ENCODE results near the gene SHLD1.
A peak's percentile ranks its signal among the peaks of the same experiment; 100 is the strongest.

The SHLD1 gene

DNA sequence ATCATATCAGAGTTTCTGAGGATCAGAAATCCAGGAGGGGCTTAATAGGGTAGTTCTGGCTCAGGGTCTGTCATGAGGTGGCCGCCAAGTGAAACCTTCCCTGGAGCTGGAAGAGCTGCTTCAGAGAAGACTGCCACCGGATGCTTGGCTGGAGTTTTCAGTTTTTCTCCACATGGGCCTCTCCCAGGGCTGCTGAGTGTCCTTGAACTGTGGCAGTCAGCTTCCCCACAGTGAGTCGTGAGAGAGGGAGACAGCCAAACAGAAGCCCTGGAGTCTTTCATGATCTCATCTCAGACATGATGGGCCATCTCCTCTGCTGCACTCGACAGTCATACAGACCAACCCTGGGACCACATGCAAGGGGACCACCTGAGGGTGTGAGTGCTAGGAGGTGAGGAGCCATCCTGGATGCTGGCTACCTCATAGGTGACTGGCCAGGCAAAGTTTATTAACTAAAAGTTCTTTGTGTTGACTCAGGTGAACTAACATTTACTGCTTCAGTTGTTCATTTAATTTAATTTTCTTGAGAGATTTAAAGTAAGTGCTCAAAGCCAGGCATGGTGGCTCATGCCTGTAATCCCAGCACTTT lies 71.5 kb downstream of the SHLD1 start:
- no peak for DNase-seq (ENCODE audit: low read depth)
- TF ChIP-seq, protein P1, sequence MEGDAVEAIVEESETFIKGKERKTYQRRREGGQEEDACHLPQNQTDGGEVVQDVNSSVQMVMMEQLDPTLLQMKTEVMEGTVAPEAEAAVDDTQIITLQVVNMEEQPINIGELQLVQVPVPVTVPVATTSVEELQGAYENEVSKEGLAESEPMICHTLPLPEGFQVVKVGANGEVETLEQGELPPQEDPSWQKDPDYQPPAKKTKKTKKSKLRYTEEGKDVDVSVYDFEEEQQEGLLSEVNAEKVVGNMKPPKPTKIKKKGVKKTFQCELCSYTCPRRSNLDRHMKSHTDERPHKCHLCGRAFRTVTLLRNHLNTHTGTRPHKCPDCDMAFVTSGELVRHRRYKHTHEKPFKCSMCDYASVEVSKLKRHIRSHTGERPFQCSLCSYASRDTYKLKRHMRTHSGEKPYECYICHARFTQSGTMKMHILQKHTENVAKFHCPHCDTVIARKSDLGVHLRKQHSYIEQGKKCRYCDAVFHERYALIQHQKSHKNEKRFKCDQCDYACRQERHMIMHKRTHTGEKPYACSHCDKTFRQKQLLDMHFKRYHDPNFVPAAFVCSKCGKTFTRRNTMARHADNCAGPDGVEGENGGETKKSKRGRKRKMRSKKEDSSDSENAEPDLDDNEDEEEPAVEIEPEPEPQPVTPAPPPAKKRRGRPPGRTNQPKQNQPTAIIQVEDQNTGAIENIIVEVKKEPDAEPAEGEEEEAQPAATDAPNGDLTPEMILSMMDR (conservative IDR thresholded peaks at IDR 0.05; ENCODE audit: low read depth, low read length), result no peak

DNA sequence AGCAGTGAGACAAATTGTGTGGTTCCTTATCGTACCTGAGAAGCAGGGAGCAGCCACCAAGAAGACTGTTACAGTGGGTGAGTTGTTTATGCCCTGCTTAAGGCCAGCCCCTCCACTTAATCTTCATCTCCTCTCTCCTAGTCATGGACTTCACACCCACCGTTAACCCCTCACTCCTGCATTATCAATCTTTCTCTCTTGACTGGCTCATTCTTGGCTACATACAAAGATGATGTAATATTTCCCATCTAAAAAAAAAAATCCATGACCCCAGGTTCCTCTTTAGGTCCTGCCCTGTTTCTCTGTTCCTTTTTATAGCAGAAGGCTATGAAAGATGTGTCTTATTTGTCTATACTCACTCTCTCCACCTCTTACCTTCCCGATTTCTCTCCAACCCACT lies 72.4 kb downstream of the SHLD1 start:
- no peak overlapping the region for H3K4me3 ChIP-seq (ENCODE audit: low read depth, low read length)
- TF ChIP-seq, protein P1 (conservative IDR thresholded peaks at IDR 0.05; ENCODE audit: low read depth, low read length), result no peak
- no peak for DNase-seq (ENCODE audit: low read depth)

More for the DNA sequence above, 71.5 kb downstream of the SHLD1 start:
- no peak overlapping the region for H3K4me3 ChIP-seq (ENCODE audit: low read depth, low read length)

DNA sequence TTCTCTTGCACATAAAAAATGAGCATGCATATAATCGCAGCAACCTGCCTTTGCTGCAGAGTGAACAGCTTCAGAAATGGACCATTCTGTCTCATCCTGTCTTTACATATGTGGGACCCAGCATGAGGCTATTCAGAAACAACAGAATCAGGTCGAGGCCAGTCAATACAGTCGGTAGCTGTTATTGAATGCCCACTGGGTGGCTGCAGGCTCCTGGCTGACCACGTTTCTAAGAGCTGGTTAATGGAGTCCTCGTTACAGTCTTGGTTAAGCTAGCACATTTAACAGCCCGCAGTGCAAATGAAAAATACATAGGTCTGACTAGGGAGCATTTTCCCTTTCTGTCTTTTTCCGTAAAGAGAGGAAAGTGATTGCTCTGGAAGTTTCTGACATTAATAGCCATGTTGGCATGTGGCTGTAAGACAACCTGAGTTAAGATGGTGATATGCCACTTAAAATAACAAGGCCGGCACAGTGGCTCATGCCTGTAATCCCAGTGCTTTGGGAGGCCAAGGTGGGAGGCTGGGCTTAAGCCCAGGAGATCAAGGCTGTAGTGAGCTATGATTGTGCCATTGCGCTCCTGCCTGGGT lies 75.0 kb downstream of the SHLD1 start:
- TF ChIP-seq, protein P1 (conservative IDR thresholded peaks at IDR 0.05; ENCODE audit: low read depth, low read length), result peak; percentile 48
- peak; percentile 38 for DNase-seq (ENCODE audit: low read depth)
- H3K4me3 ChIP-seq (ENCODE audit: low read depth, low read length), result no peak overlapping the region

DNA sequence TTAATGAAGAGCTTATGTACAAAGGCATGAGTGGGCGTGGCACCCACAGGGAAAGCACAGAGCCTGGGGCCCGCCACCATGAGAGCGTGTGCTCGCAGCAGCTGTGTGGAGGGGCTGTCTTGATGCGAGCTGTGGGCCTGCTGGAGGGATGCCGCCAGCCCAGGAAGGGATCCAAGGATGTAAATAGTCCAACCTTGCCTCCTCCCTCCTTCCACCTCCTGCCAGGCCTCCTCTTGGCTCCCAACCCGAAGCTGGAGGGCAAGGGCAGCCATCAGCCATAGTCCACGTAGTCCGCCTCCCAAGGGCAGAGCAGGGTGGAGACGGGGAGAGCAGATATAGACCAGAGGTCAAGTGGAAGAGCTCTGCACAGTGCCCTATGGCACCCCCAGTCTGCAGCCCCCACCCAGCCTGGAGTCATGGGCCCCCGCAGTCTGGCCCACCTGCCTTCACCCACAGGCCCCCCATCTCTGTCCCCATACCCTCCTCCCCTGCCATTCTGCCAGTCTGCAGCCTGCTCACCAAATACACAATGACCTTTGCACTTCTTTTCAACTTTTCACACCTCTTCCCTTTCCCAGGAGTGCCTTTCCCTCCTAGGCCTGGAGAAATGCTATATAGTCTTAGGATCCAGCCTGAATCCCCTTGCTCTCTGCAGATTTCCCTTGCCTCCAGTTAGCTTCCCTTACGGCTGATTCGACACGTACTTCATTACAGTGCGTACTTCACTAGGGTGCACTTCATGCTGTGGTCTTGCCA lies 77.1 kb downstream of the SHLD1 start:
- DNase-seq (ENCODE audit: low read depth), result no peak
- H3K4me3 ChIP-seq (ENCODE audit: low read depth, low read length), result no peak overlapping the region
- TF ChIP-seq, protein P1 (conservative IDR thresholded peaks at IDR 0.05; ENCODE audit: low read depth, low read length), result no peak

DNA sequence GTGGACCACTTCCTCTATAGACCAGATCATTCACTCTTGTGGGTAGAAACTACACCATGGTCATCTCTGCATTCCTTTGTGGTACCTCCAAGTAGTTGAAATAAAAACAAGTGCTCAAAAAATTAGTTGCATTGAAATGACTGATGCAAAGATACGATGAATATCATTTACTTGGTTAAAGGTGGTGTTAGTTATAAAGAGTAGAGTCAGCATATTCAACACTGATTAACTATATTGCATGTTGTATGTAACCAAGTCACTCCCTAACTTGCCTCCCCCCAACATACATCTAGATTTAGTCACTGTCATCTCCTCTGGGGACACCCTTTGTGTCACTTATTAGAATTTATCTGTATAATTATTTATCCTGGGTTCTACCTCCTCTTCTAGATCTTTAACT lies 77.7 kb downstream of the SHLD1 start:
- no peak for DNase-seq (ENCODE audit: low read depth)
- TF ChIP-seq, protein P1 (conservative IDR thresholded peaks at IDR 0.05; ENCODE audit: low read depth, low read length), result no peak

DNA sequence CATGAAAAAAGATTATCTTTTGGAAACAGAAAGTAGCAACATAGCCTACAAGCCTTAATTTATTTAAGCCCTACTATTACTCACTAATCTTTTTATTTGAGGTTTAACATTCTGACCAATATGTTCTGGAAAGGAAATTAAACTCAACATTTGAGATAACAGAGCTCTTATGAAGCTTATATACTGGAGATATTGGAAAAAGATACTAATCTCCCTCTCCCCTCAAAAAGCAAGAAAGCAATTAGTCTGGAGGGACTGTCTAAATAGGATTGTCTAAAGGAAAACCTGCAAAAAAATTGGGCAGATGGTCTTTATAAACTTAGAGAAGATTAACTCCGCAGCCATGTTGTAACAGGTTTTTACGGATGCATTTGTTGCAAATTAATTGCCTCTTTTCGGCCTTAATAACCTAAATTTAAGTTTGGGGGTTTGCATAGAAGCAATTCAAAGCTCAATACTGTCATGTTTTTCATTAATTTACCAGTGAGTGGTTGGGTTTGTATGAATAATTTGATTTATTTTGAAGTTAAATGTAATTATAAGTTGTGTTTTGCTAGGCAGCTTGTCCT lies 79.1 kb downstream of the SHLD1 start:
- no peak overlapping the region for H3K4me3 ChIP-seq (ENCODE audit: low read depth, low read length)
- TF ChIP-seq, protein P1 (conservative IDR thresholded peaks at IDR 0.05; ENCODE audit: low read depth, low read length), result no peak
- DNase-seq (ENCODE audit: low read depth), result no peak

More for the DNA sequence above, 77.7 kb downstream of the SHLD1 start:
- H3K4me3 ChIP-seq (ENCODE audit: low read depth, low read length), result no peak overlapping the region

Data from choroid plexus epithelial cell (primary cell).